IMR-90 (cell line): ENCODE results near the gene CDX1. TPM values are rescaled to one million over a fixed set of nuclear protein-coding genes. Genes with fewer than 3 reads are reported as not detected.
A peak's percentile ranks its signal among the peaks of the same experiment; 100 is the strongest.

Experiments used
- ATAC-seq: fragments of 200-7000 bp; cut with Tn5 transposase; 2 replicates; pipeline ENCODE4 v1.9.1; 2020; ENCODE audit warnings: low read depth, mild to moderate bottlenecking, moderate library complexity
- BruUV-seq: library from RNA; stranded (reverse); fragments of 400-500 nt; replicated peaks from 2 replicates; lab custom pipeline; 2021; lab: Mats Ljungman, UMichigan
- CTCF ChIA-PET: fragments of 300-600 bp; formaldehyde crosslinking; extraction: SDS; loops from one replicate; lab custom pipeline; 2021; ENCODE audit warnings: antibody characterized with exemption; lab: Yijun Ruan, JAX
- POLR2A ChIA-PET: fragments of 300-600 bp; sonication (Branson Sonifier 250); formaldehyde crosslinking; loops from one replicate; lab custom pipeline; 2022; ENCODE audit warnings: antibody characterized with exemption; ENCODE audit not compliant: unreplicated experiment; lab: Charles Lee
- DNase-seq: peaks from one replicate; pipeline ENCODE4 v3.0.0; 2013
- H2AFZ ChIP-seq: replicated peaks from 2 replicates; pipeline ENCODE3; 2013; ENCODE audit warnings: low read length, mild to moderate bottlenecking; ENCODE audit not compliant: poor library complexity
- H2AK5ac ChIP-seq: 2 replicates; pipeline ENCODE4 v1.6.1; 2013; ENCODE audit warnings: low read depth, low read length, inconsistent platforms
- H2AK9ac ChIP-seq: replicated peaks from 2 replicates; pipeline ENCODE3; 2013; ENCODE audit warnings: mild to moderate bottlenecking, low read depth, low read length, moderate library complexity; ENCODE audit not compliant: poor library complexity
- H2BK120ac ChIP-seq: 2 replicates; pipeline ENCODE4 v1.6.1; 2013; ENCODE audit warnings: low read depth, low read length, inconsistent platforms
- H2BK15ac ChIP-seq: 3 replicates; pipeline ENCODE4 v1.6.1; 2013; ENCODE audit warnings: low read depth, low read length, inconsistent platforms
- H2BK20ac ChIP-seq: 2 replicates; pipeline ENCODE4 v1.6.1; 2013; ENCODE audit warnings: low read depth, mild to moderate bottlenecking, inconsistent platforms, low read length, moderate library complexity
- H2BK5ac ChIP-seq: 2 replicates; pipeline ENCODE4 v1.6.1; 2013; ENCODE audit warnings: mild to moderate bottlenecking, low read depth, low read length, inconsistent platforms; ENCODE audit not compliant: poor library complexity, severe bottlenecking
- H3K14ac ChIP-seq: replicated peaks from 2 replicates; pipeline ENCODE4 v1.6.1; 2013; ENCODE audit warnings: low read depth, low read length, inconsistent platforms
- H3K18ac ChIP-seq: 2 replicates; pipeline ENCODE4 v1.6.1; 2013; ENCODE audit warnings: low read depth, low read length, control low read depth
- H3K23ac ChIP-seq: 2 replicates; pipeline ENCODE4 v1.6.1; 2013; ENCODE audit warnings: low read depth, low read length, inconsistent platforms
- H3K27ac ChIP-seq: 2 replicates; pipeline ENCODE4 v1.5.1; 2013; ENCODE audit warnings: mild to moderate bottlenecking, control low read depth, low read length; ENCODE audit not compliant: insufficient read depth
- H3K27me3 ChIP-seq: 2 replicates; pipeline ENCODE4 v1.6.1; 2013; ENCODE audit warnings: low read length; ENCODE audit not compliant: control insufficient read depth, insufficient read depth
- H3K36me3 ChIP-seq: 2 replicates; pipeline ENCODE4 v1.6.1; 2013; ENCODE audit warnings: low read length, mixed read lengths; ENCODE audit not compliant: control insufficient read depth, insufficient read depth
- H3K4ac ChIP-seq: 2 replicates; pipeline ENCODE4 v1.6.1; 2013; ENCODE audit warnings: low read depth, low read length, inconsistent platforms
- H3K4me1 ChIP-seq: 2 replicates; pipeline ENCODE4 v1.6.1; 2013; ENCODE audit warnings: low read length, mixed read lengths; ENCODE audit not compliant: control insufficient read depth, insufficient read depth
- H3K4me2 ChIP-seq: 2 replicates; pipeline ENCODE4 v1.6.1; 2013; ENCODE audit warnings: low read depth, mild to moderate bottlenecking, control low read depth, low read length, moderate library complexity
- H3K4me3 ChIP-seq: 2 replicates; pipeline ENCODE4 v1.5.1; 2013; ENCODE audit warnings: low read depth, mild to moderate bottlenecking, control low read depth, low read length, moderate library complexity; ENCODE audit not compliant: insufficient read depth
- H3K56ac ChIP-seq: 2 replicates; pipeline ENCODE4 v1.6.1; 2013; ENCODE audit warnings: low read length, inconsistent platforms; ENCODE audit not compliant: insufficient read depth; ENCODE audit errors: extremely low read depth
- H3K79me1 ChIP-seq, 2 experiments: 2 replicates each; pipeline ENCODE4 v1.6.1; 2013; ENCODE audit warnings: low read length in 2 of 2, inconsistent platforms in 1 of 2, low read depth in 1 of 2
- H3K9ac ChIP-seq: 2 replicates; pipeline ENCODE4 v1.6.1; 2013; ENCODE audit warnings: low read depth, low read length, control low read depth
- H3K9me1 ChIP-seq: 2 replicates; pipeline ENCODE4 v1.6.1; 2013; ENCODE audit warnings: low read length, inconsistent platforms; ENCODE audit not compliant: insufficient read depth
- H3K9me3 ChIP-seq: 2 replicates; pipeline ENCODE4 v1.6.1; 2013; ENCODE audit warnings: low read length; ENCODE audit not compliant: control insufficient read depth, insufficient read depth
- H4K20me1 ChIP-seq: 2 replicates; pipeline ENCODE4 v1.6.1; 2013; ENCODE audit warnings: low read length, inconsistent platforms; ENCODE audit not compliant: insufficient read depth
- H4K5ac ChIP-seq: 2 replicates; pipeline ENCODE4 v1.6.1; 2013; ENCODE audit warnings: mild to moderate bottlenecking, low read depth, low read length, control low read depth
- H4K8ac ChIP-seq, 2 experiments: 2 replicates each; pipeline ENCODE4 v1.6.1; 2013; ENCODE audit warnings: low read depth in 2 of 2, low read length in 2 of 2, control low read depth in 1 of 2, inconsistent platforms in 1 of 2
- H4K91ac ChIP-seq: 2 replicates; pipeline ENCODE4 v1.6.1; 2013; ENCODE audit warnings: low read depth, low read length, inconsistent platforms; ENCODE audit not compliant: insufficient read depth
- ELK1 ChIP-seq: fragments of 150-350 bp; IDR thresholded peaks from 2 replicates; pipeline ENCODE4 v1.6.1; 2016; ENCODE audit warnings: low read depth, mild to moderate bottlenecking, low read length, moderate library complexity, borderline replicate concordance
- FOS ChIP-seq: fragments of 150-350 bp; IDR thresholded peaks from 2 replicates; pipeline ENCODE4 v1.6.1; 2016; ENCODE audit warnings: low read depth, low read length
- RCOR1 ChIP-seq: IDR thresholded peaks from 2 replicates; pipeline ENCODE4 v1.6.1; 2012; ENCODE audit warnings: mild to moderate bottlenecking, low read length, improper control_type of control experiment; ENCODE audit not compliant: insufficient replicate concordance
- WGBS, 2 experiments: methylation state at CpG; one replicate each; pipeline versions ENCODE4 v1.1.5 to v1.1.7; 2013; ENCODE audit warnings: missing lambda C conversion rate in 2 of 2; ENCODE audit not compliant: insufficient read length in 1 of 2; ENCODE audit errors: extremely low coverage in 2 of 2; 5-methylcytosine and 5-hydroxymethylcytosine counted together
- dilution Hi-C: fragments of 300-500 bp; cut with HindIII; formaldehyde crosslinking; loops from one replicate; pipeline ENCODE4 v1.14.3; 2018; ENCODE audit warnings: low sequenced_read_pairs; ENCODE audit not compliant: unreplicated experiment
- in situ Hi-C: fragments of 300-500 bp; cut with MboI; formaldehyde crosslinking; loops from 3 replicates; pipeline ENCODE4 v1.14.3; 2019; ENCODE audit warnings: low sequenced_read_pairs, inconsistent platforms, mixed read lengths
- intact Hi-C: fragments of 100-400 bp; cut with micrococcal nuclease; formaldehyde crosslinking; loops from 2 replicates; pipeline ENCODE4 v1.10.0; 2022
- polyA plus RNA-seq, 3 experiments: library from polyadenylated mRNA; depleted of rRNA; stranded (reverse); fragments of >200 nt; gene quantifications; 2 replicates each; pipeline ENCODE4 v1.2.3, GENCODE V29; 2012; ENCODE audit warnings: low replicate concordance in 1 of 3
- total RNA-seq: library from RNA; depleted of rRNA; stranded (reverse); fragments of >200 nt; gene quantifications from 2 replicates; pipeline ENCODE4 v1.2.3, GENCODE V29; 2012

The CDX1 gene
- total and polyA plus RNA-seq, 2 of the 4 experiments (the other 2 are of a cell fraction) = 0.18 to 0.24 TPM

GRCh38 chr5:150121448-150122157 lies 45.0 kb upstream of the CDX1 start:
- peaks cover 96% of the 10 kb centered on the region for H3K36me3 ChIP-seq
- BruUV-seq = no TSS peak
- CTCF ChIA-PET = no interaction called here

More at GRCh38 chr5:150121448-150122157, 45.0 kb upstream of the CDX1 start:
- H3K27me3 ChIP-seq = no peaks in the 10 kb centered on the region
- no peak overlapping the region for H4K8ac ChIP-seq
- peaks cover 17 to 51% of the 10 kb centered on the region in 2 experiments for H3K79me1 ChIP-seq
- intact Hi-C loops (no loop called here), in situ Hi-C loops (no loop called here), dilution Hi-C loops (no loop called here)
- H4K20me1 ChIP-seq = no peaks in the 10 kb centered on the region
- no peak overlapping the region for H3K23ac ChIP-seq
- no peaks in the 10 kb centered on the region for H3K9me3 ChIP-seq
- no peak overlapping the region for H3K27ac ChIP-seq
- no peak overlapping the region for H2BK5ac ChIP-seq
- H2AK9ac ChIP-seq = no peak overlapping the region
- no peak overlapping the region for H3K4me3 ChIP-seq
- 89% methylated on average over 6 of the region's 14 CpGs; no CpG with 5 or more reads in 1 of the 2 experiments for WGBS, 2 experiments
- no peaks in the 10 kb centered on the region for H3K4me1 ChIP-seq
- no peak overlapping the region for H3K4me2 ChIP-seq
- TF ChIP-seq FOS (no peak), ELK1 (no peak), RCOR1 (no peak)
- no peak overlapping the region for H2AK5ac ChIP-seq
- no peak for DNase-seq
- H2BK120ac ChIP-seq = no peak overlapping the region
- H3K18ac ChIP-seq = no peak overlapping the region
- no peak overlapping the region for H3K14ac ChIP-seq
- H4K5ac ChIP-seq = no peak overlapping the region
- no peak for ATAC-seq
- peak overlapping the region; percentile 46 for H2AFZ ChIP-seq
- no peak overlapping the region for H4K91ac ChIP-seq
- no peak overlapping the region for H3K56ac ChIP-seq
- no peak overlapping the region for H2BK15ac ChIP-seq
- POLR2A ChIA-PET = no interaction called here
- no peaks in the 10 kb centered on the region for H3K9me1 ChIP-seq
- no peak overlapping the region for H3K9ac ChIP-seq
- no peak overlapping the region for H3K4ac ChIP-seq
- no peak overlapping the region for H2BK20ac ChIP-seq
